Thymus (tissue), 14 donors: Measurements from ENCODE around the gene BCKDHB. TPM values are rescaled to one million over a fixed set of nuclear protein-coding genes. Genes with fewer than 3 reads are reported as not detected.
A peak's percentile ranks its signal among the peaks of the same experiment; 100 is the strongest.
"Not testable (repeated sequence)": the region's sequence is repeated elsewhere in the genome, so short reads cannot be mapped to it uniquely, and the experiment has no call there.

Experiments
- DNase-seq, 9 donors: peaks; one replicate each; pipeline ENCODE4 v3.0.0-alpha.2; 2013; ENCODE audit warnings: low spot score in 9 of 9, low read depth in 6 of 9, missing footprints in 1 of 9
- H3K27ac ChIP-seq, 2 donors: one replicate each; pipeline ENCODE4 v1.5.1; 2013; ENCODE audit warnings: control low read depth in 1 of 2, low read depth in 1 of 2, low read length in 1 of 2, mild to moderate bottlenecking in 1 of 2, moderate library complexity in 1 of 2
- H3K27me3 ChIP-seq, 2 donors: one replicate each; pipeline ENCODE4 v1.5.1; 2013; ENCODE audit warnings: low read length in 1 of 2; ENCODE audit not compliant: control insufficient read depth in 2 of 2, insufficient read depth in 1 of 2
- H3K36me3 ChIP-seq, 2 donors: one replicate each; pipeline ENCODE4 v1.5.1; 2013; ENCODE audit warnings: low read length in 1 of 2, mild to moderate bottlenecking in 1 of 2, moderate library complexity in 1 of 2; ENCODE audit not compliant: control insufficient read depth in 2 of 2, insufficient read depth in 2 of 2
- H3K4me1 ChIP-seq, 2 donors: one replicate each; pipeline ENCODE4 v1.5.1; 2013; ENCODE audit warnings: low read length in 2 of 2; ENCODE audit not compliant: control insufficient read depth in 2 of 2, insufficient read depth in 2 of 2
- H3K4me3 ChIP-seq, 2 donors: one replicate each; pipeline ENCODE4 v1.5.1; 2013; ENCODE audit warnings: low read length in 2 of 2, control low read depth in 1 of 2, mild to moderate bottlenecking in 1 of 2
- H3K9me3 ChIP-seq, 2 donors: one replicate each; pipeline ENCODE4 v1.5.1; 2013; ENCODE audit warnings: low read length in 1 of 2, mild to moderate bottlenecking in 1 of 2; ENCODE audit not compliant: control insufficient read depth in 2 of 2, insufficient read depth in 1 of 2
- WGBS: extraction: QIAGEN DNeasy Blood & Tissue Kit; methylation state at CpG from one replicate; pipeline ENCODE4 v1.1.7; 2013; 5-methylcytosine and 5-hydroxymethylcytosine counted together
- long read RNA-seq, 10 donors: transcript quantifications; one replicate each; lab custom pipeline, GENCODE V29; 2026
- polyA plus RNA-seq: library from polyadenylated mRNA; stranded (reverse); fragments of 200-250 nt; gene quantifications from one replicate; pipeline ENCODE4 v1.2.3, GENCODE V29; 2013
- total RNA-seq: library from RNA; stranded (reverse); fragments of 120-200 nt; gene quantifications from one replicate; pipeline ENCODE4 v1.2.4, GENCODE V29; 2013
- donor health status: healthy.

The BCKDHB gene
- total RNA-seq (12.9 TPM), polyA plus RNA-seq (12.3 TPM)
- long read RNA-seq, donor 1 = 0 reads
- long read RNA-seq, donor 2 = 0 reads
- long read RNA-seq, donor 3, transcript BCKDHB-202 (11 exons, 1,514 nt) = major isoform, 6 of 12 reads
- long read RNA-seq, donor 3, transcript BCKDHB-201 (10 exons, 3,692 nt) = major isoform, 6 of 12 reads
- long read RNA-seq, donor 3, partial matches to known transcripts = 0 of 12 reads
- long read RNA-seq, donor 3, other reads (novel, unspliced or antisense) = 0 of 12 reads
- long read RNA-seq, donor 4, partial matches to known transcripts = 0 of 2 reads
- long read RNA-seq, donor 4, other reads (novel, unspliced or antisense) = 0 of 2 reads
- long read RNA-seq, donor 5, transcript BCKDHB-201 (10 exons, 3,692 nt) = minor isoform, 5 of 13 reads
- long read RNA-seq, donor 5, transcript BCKDHB-202 (11 exons, 1,514 nt) = major isoform, 7 of 13 reads
- long read RNA-seq, donor 5, partial matches to known transcripts = 0 of 13 reads
- long read RNA-seq, donor 5, other reads (novel, unspliced or antisense) = 0 of 13 reads
- long read RNA-seq, donor 6, transcript BCKDHB-201 (10 exons, 3,692 nt) = major isoform, 8 of 10 reads
- long read RNA-seq, donor 6, partial matches to known transcripts = 0 of 10 reads
- long read RNA-seq, donor 6, other reads (novel, unspliced or antisense) = 0 of 10 reads
- long read RNA-seq, donor 7, transcript BCKDHB-201 (10 exons, 3,692 nt) = major isoform, 5 of 14 reads
- long read RNA-seq, donor 7, partial matches to known transcripts = 6 of 14 reads
- long read RNA-seq, donor 7, other reads (novel, unspliced or antisense) = 0 of 14 reads
- long read RNA-seq, donor 8, partial matches to known transcripts = 0 of 2 reads
- long read RNA-seq, donor 8, other reads (novel, unspliced or antisense) = 0 of 2 reads
- long read RNA-seq, donor 9, partial matches to known transcripts = 0 of 1 reads
- long read RNA-seq, donor 9, other reads (novel, unspliced or antisense) = 0 of 1 reads
- long read RNA-seq, donor 10, partial matches to known transcripts = 0 of 5 reads
- long read RNA-seq, donor 10, other reads (novel, unspliced or antisense) = 0 of 5 reads

GRCh38 chr6:80106418-80107235, at the start of gene BCKDHB:
BCKDHB (plus strand) TSS chr6:80106671; CDS start chr6:80106694, 23 bp downstream.
- WGBS = under 1% methylated on average over 56 of the region's 56 CpGs
- peak within 1 kb of the TSS; percentile 67 to 72 for H3K4me3 ChIP-seq

GRCh38 chr6:80060774-80061173, 45.7 kb upstream of the BCKDHB start:
- DNase-seq = no peak
- Histone ChIP-seq H3K9me3 (no peaks in the 10 kb centered on the region), H3K27me3 (no peaks in the 10 kb centered on the region), H3K27ac (no peak overlapping the region), H3K36me3 (no peaks in the 10 kb centered on the region), H3K4me3 (no peak overlapping the region), H3K4me1 (no peaks in the 10 kb centered on the region)

More at GRCh38 chr6:80106418-80107235, at the start of gene BCKDHB:
- H3K4me1 ChIP-seq = peaks cover 0 to 2% of the 10 kb centered on the region in 2 donors
- no peaks in the 10 kb centered on the region for H3K36me3 ChIP-seq
- no peaks in the 10 kb centered on the region for H3K9me3 ChIP-seq
- H3K27me3 ChIP-seq = no peaks in the 10 kb centered on the region
- DNase-seq = peak; percentile 94 to 99 (median 98)
- peak within 1 kb of the TSS; percentile 38 to 85 for H3K27ac ChIP-seq

- not testable (repeated sequence) for DNase-seq, H3K4me3 ChIP-seq, H3K9me3 ChIP-seq, H3K4me1 ChIP-seq, H3K27me3 ChIP-seq, H3K36me3 ChIP-seq, H3K27ac ChIP-seq
- 94% methylated on average over 7 of the region's 7 CpGs for WGBS
These were observed 38.3 kb upstream of the BCKDHB start for GRCh38 chr6:80068146-80068545.

- 91% methylated on average over 19 of the region's 19 CpGs for WGBS
- H3K9me3 ChIP-seq, DNase-seq, H3K4me1 ChIP-seq, H3K27ac ChIP-seq, H3K4me3 ChIP-seq, H3K36me3 ChIP-seq, H3K27me3 ChIP-seq: not testable (repeated sequence)
These were observed 36.0 kb upstream of the BCKDHB start for GRCh38 chr6:80070431-80070830.

- Histone ChIP-seq H3K4me3 (no peak overlapping the region), H3K27ac (no peak overlapping the region), H3K4me1 (peaks cover 0 to 5% of the 10 kb centered on the region in 2 donors), H3K9me3 (no peaks in the 10 kb centered on the region), H3K36me3 (no peaks in the 10 kb centered on the region), H3K27me3 (no peaks in the 10 kb centered on the region)
- DNase-seq = no peak
- 85% methylated on average over 1 of the region's 1 CpG for WGBS
These were observed 29.4 kb upstream of the BCKDHB start for GRCh38 chr6:80077067-80077466.

GRCh38 chr6:80088637-80089036, 17.8 kb upstream of the BCKDHB start:
- Histone ChIP-seq H3K27ac (no peak overlapping the region), H3K36me3 (no peaks in the 10 kb centered on the region), H3K4me1 (no peaks in the 10 kb centered on the region), H3K9me3 (no peaks in the 10 kb centered on the region), H3K4me3 (no peak overlapping the region), H3K27me3 (no peaks in the 10 kb centered on the region)
- WGBS = 95% methylated on average over 6 of the region's 6 CpGs
- no peak for DNase-seq

- Histone ChIP-seq H3K36me3 (no peaks in the 10 kb centered on the region), H3K27ac (no peak overlapping the region), H3K4me3 (no peak overlapping the region)
These were observed 15.0 kb upstream of the BCKDHB start for GRCh38 chr6:80091506-80091905.

GRCh38 chr6:80094017-80094416, 12.5 kb upstream of the BCKDHB start:
- peak in 5 of 9 donors; percentile 8 to 50 (median 24) for DNase-seq
- H3K27ac ChIP-seq = no peak overlapping the region
- no peaks in the 10 kb centered on the region for H3K36me3 ChIP-seq
- H3K27me3 ChIP-seq = no peaks in the 10 kb centered on the region
- 6% methylated on average over 2 of the region's 2 CpGs for WGBS
- H3K4me1 ChIP-seq = peaks cover 0 to 4% of the 10 kb centered on the region in 2 donors
- no peaks in the 10 kb centered on the region for H3K9me3 ChIP-seq
- no peak overlapping the region for H3K4me3 ChIP-seq

More at GRCh38 chr6:80091506-80091905, 15.0 kb upstream of the BCKDHB start:
- Histone ChIP-seq H3K27me3 (no peaks in the 10 kb centered on the region), H3K9me3 (no peaks in the 10 kb centered on the region), H3K4me1 (peaks cover 0 to 4% of the 10 kb centered on the region in 2 donors)
- DNase-seq = no peak
